GM13977 (cell line): ENCODE measurements around the gene ZNF341.
"Not testable (repeated sequence)": the region's sequence is repeated elsewhere in the genome, so short reads cannot be mapped to it uniquely, and the experiment has no call there.

ENCODE experiments used
- DNase-seq: peaks from one replicate; pipeline ENCODE4 v3.0.0; 2012; ENCODE audit warnings: low spot score
- in situ Hi-C: fragments of 300-500 bp; cut with MboI; formaldehyde crosslinking; loops from one replicate; pipeline ENCODE4 v1.12.0; 2022; ENCODE audit warnings: low sequenced_read_pairs, low pct_unique_long_range_greater_than_20kb, mixed read lengths, inconsistent platforms; ENCODE audit not compliant: unreplicated experiment
- TF ChIP-seq, protein P1 (sequence below): IDR thresholded peaks from 2 replicates; pipeline ENCODE4 v1.5.1; 2012; ENCODE audit warnings: mild to moderate bottlenecking, control low read depth; ENCODE audit not compliant: insufficient read depth; ENCODE audit errors: extremely low read depth, missing control alignments

The ZNF341 gene

DNA sequence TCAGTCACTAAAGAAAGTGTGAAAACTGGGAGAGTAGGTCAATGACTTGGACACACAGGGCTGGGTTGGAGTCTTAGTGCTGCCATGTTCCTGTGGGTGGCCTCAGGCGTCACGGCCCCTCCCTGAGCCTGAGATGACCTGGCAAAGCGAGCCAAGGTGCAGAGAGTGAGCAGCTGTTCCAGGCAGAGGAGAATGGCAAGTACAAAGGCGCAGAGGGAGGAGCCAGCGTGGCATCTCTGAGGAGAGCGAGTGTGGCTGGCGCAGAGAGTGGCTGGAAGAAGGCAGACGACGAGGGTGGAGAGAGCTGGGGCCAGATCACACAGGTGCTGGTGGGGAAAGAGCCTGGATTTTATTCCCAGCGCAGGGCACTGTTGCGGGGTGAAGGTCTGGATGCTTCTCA lies 58.8 kb downstream of the ZNF341 start:
- in situ Hi-C loops = no loop called here
- TF ChIP-seq, protein P1, sequence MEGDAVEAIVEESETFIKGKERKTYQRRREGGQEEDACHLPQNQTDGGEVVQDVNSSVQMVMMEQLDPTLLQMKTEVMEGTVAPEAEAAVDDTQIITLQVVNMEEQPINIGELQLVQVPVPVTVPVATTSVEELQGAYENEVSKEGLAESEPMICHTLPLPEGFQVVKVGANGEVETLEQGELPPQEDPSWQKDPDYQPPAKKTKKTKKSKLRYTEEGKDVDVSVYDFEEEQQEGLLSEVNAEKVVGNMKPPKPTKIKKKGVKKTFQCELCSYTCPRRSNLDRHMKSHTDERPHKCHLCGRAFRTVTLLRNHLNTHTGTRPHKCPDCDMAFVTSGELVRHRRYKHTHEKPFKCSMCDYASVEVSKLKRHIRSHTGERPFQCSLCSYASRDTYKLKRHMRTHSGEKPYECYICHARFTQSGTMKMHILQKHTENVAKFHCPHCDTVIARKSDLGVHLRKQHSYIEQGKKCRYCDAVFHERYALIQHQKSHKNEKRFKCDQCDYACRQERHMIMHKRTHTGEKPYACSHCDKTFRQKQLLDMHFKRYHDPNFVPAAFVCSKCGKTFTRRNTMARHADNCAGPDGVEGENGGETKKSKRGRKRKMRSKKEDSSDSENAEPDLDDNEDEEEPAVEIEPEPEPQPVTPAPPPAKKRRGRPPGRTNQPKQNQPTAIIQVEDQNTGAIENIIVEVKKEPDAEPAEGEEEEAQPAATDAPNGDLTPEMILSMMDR = no peak
- DNase-seq = no peak

DNA sequence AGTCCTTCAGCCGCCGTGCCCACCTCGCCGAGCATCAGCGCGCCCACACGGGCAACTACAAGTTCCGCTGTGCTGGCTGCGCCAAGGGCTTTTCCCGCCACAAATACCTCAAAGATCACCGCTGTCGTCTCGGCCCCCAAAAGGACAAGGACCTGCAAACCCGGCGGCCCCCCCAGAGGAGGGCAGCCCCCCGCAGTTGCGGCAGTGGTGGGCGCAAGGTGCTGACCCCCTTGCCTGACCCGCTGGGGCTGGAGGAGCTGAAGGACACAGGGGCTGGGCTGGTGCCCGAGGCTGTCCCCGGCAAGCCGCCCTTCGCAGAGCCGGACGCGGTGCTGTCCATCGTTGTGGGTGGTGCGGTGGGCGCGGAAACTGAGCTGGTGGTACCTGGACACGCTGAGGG lies 59.2 kb downstream of the ZNF341 start:
- in situ Hi-C loops = no loop called here
- DNase-seq = no peak
- TF ChIP-seq, protein P1 = no peak

DNA sequence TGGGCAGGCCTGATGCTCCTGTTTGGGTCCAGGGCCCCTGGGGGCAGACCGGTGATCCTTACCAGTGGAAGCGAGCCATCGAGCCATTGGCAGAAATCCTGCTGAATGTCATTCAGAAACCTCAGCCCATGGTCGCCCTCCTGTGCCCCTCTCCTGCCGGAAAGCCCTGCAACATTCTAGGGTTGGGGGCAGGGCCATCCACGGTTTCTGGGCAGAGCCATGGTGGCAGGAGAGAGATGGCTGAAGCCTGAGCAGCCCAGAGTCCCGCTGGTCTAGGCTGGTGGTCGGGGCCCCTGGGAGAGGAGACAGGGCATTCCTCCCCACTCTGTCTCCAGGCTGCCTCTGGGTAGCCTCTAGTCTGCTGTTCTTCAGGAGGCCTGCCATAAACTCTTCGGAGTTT lies 59.7 kb downstream of the ZNF341 start:
- in situ Hi-C loops = no loop called here
- TF ChIP-seq, protein P1 = no peak
- DNase-seq = no peak

DNA sequence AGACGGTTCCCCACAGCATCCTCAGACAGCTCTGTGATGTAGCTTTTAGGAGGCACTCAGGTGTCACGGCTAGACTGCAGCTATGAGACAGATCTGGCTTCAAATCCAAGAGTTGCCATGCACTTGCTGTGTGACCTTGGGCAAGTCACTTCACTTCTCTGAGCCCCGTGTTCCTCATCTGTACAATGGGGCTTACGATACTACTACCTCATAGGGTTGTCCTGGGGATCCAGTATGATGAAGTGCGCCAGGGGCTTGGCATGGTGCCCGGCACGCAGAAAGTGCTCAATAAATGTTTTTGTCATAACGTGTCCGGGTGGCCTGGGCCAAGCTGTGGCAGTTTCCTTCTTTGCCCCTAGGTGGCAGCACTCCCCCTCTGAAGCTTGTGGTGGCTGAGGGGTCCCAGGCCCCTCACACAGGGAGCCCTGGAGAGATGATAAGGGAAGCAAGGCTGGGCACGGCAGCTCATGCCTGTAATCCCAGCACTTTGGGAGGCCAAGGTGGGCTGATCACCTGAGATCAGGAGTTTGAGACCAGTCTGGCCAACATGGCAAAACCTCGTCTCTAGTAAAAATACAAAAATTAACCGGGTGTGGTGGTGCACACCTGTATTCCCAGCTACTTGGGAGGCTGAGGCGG lies 60.3 kb downstream of the ZNF341 start:
- in situ Hi-C loops = no loop called here
- peak; percentile 74 for DNase-seq
- TF ChIP-seq, protein P1 = peak; percentile 76

DNA sequence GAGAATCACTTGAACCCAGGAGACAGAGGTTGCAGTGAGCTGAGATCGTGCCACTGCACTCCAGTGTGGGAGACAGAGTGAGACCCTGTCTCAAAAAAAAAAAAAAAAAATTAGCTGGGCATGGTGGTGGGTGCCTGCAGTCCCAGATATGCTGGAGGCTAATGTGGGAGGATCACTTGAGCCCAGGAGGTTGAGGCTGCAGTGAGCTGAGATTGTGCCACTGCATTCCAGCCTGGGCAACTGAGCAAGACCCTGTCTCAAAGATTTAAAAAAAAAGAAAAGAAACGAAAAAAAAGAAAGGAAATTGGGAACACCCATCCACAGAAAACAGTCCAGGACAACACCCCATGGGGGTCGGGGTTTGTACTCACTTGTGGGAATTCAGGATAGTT lies 60.8 kb downstream of the ZNF341 start:
- in situ Hi-C loops, DNase-seq: not testable (repeated sequence)

DNA sequence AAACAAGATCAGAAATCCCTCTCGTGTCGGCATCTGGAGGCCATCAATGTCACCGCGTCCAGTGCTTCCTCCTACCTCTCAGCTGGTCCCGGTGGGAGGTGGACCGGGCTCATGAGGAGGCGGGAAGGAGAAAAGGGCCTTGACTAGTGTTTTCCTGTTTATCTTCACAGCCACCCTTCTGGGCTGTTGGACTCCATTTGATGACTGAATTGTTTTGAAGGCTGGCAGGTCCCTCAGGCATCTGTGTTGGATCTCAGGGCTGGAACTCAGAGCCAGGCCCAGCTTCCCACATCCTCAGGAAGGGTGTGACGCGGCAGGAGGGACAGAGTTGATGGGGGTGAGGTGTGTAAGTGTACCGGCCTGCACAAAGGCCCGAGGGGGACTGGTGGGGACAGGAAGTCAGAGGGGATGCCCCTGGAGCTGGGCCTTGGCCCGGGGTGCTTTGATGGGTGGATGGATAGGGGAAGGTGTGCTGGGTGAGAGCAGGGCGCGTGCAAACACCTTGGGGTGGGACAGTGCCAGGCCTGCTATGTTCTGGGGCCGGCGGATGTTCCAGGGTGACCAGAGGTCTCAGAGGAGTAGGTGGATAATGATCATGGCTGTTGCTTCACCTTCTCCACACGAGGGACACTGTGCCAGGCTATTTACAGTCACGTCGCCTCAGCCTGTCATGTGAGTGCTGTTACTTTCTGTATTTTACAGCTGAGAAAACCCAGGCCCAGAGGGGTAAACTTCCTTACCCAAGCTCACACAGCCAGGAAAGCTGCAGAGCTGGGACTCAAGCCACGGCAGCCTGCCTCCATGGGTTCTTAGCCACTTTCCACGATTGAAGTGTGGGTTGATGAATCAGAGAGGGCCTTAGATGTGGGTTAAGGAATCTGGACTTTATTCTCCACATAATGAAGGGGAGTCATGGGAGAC lies 61.5 kb downstream of the ZNF341 start:
- TF ChIP-seq, protein P1 = no peak
- in situ Hi-C loops = no loop called here
- DNase-seq = peak; percentile 43

DNA sequence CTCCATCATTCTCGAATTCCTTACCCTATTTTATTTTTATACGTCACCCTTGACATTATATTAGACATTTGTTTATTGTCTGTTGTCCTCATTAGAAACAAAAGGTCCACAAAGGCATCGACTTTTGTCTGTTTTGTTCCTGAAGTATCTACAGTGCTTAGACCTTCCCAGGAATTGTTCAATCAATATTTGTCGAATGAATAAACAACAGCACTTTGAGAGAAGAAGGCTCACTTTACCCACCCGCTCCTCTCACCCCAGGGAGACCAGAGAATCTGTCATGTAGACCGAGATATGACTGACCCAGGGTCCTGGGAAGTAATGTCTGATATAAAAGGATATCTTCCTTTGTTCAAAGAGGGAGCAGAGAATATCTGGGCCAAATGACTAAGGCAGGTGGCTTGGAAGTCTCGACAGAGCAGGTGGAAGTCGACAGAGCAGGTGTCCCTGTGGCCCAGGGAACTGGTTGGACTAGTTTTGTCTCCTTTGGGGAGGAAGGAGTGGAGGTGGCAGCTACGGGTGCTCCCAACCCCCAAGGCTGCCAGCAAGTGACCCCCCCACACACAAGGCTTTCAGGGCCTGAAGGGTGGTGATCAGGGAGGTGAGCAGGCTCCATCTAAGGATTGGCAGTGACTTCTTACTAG lies 64.6 kb downstream of the ZNF341 start:
- DNase-seq = no peak
- TF ChIP-seq, protein P1 = no peak
- in situ Hi-C loops = no loop called here
